GM23338 (cell line): ENCODE measurements around the gene FUCA1. TPM values are rescaled to one million over a fixed set of nuclear protein-coding genes. Genes with fewer than 3 reads are reported as not detected.

Experiments used
- ATAC-seq: fragments of 200-7000 bp; cut with Tn5 transposase; 3 replicates; pipeline ENCODE4 v1.9.1; 2020
- DNase-seq: peaks from one replicate; pipeline ENCODE4 v3.0.0-alpha.2; 2015; ENCODE audit warnings: low spot score
- H2AFZ ChIP-seq: fragments of 200-600 bp; sonication (generic); 2 replicates; pipeline ENCODE4 v1.8.0; 2016; ENCODE audit warnings: antibody characterized with exemption, mild to moderate bottlenecking, moderate library complexity
- H3F3A ChIP-seq: fragments of 200-600 bp; sonication (generic); replicated peaks from 2 replicates; pipeline ENCODE4 v1.8.0; 2017; ENCODE audit warnings: antibody characterized with exemption, mixed run types, low read depth
- H3K27ac ChIP-seq: fragments of 200-600 bp; sonication (generic); 2 replicates; pipeline ENCODE4 v1.6.1; 2016; ENCODE audit warnings: low read depth
- H3K27me3 ChIP-seq: fragments of 200-600 bp; sonication (generic); 2 replicates; pipeline ENCODE4 v1.8.0; 2016; ENCODE audit warnings: mild to moderate bottlenecking, mixed run types, moderate library complexity; ENCODE audit not compliant: insufficient read depth
- H3K36me3 ChIP-seq: fragments of 200-600 bp; sonication (generic); 2 replicates; pipeline ENCODE4 v1.8.0; 2016; ENCODE audit warnings: mild to moderate bottlenecking; ENCODE audit not compliant: insufficient read depth
- H3K4me1 ChIP-seq: fragments of 200-600 bp; sonication (generic); 2 replicates; pipeline ENCODE4 v1.8.0; 2016; ENCODE audit warnings: mild to moderate bottlenecking, moderate library complexity; ENCODE audit not compliant: insufficient read depth
- H3K4me2 ChIP-seq: fragments of 200-600 bp; sonication (generic); 2 replicates; pipeline ENCODE4 v1.7.1; 2017; ENCODE audit warnings: mixed run types
- H3K4me3 ChIP-seq: fragments of 200-600 bp; sonication (generic); 2 replicates; pipeline ENCODE4 v1.6.1; 2016; ENCODE audit warnings: mixed run types
- H3K79me2 ChIP-seq: fragments of 200-600 bp; sonication (generic); replicated peaks from 2 replicates; pipeline ENCODE4 v1.8.0; 2017; ENCODE audit warnings: mild to moderate bottlenecking; ENCODE audit not compliant: insufficient read depth
- H3K9me2 ChIP-seq: fragments of 200-600 bp; sonication (generic); 2 replicates; pipeline ENCODE4 v1.8.0; 2017; ENCODE audit not compliant: insufficient read depth
- H4K20me1 ChIP-seq: fragments of 200-600 bp; sonication (generic); replicated peaks from 2 replicates; pipeline ENCODE4 v1.8.0; 2017; ENCODE audit warnings: mild to moderate bottlenecking; ENCODE audit not compliant: insufficient read depth
- H3K27ac Mint-ChIP-seq: 2 replicates; pipeline ENCODE4 v1.8.0; 2020; ENCODE audit warnings: inconsistent platforms, mild to moderate bottlenecking, moderate library complexity, mixed read lengths
- H3K27me3 Mint-ChIP-seq: 3 replicates; pipeline ENCODE4 v1.8.0; 2022; ENCODE audit warnings: low read depth, mild to moderate bottlenecking, moderate library complexity, mixed read lengths, inconsistent platforms; ENCODE audit not compliant: insufficient read depth, poor library complexity
- H3K36me3 Mint-ChIP-seq: 3 replicates; pipeline ENCODE4 v1.8.0; 2021; ENCODE audit warnings: low read depth, mild to moderate bottlenecking, inconsistent platforms, moderate library complexity, mixed read lengths
- H3K4me1 Mint-ChIP-seq: 3 replicates; pipeline ENCODE4 v1.8.0; 2020; ENCODE audit warnings: mild to moderate bottlenecking, inconsistent platforms, mixed read lengths
- H3K4me3 Mint-ChIP-seq: 3 replicates; pipeline ENCODE4 v1.8.0; 2021; ENCODE audit warnings: moderate library complexity, mild to moderate bottlenecking, inconsistent platforms, mixed read lengths
- H3K9me3 Mint-ChIP-seq: 3 replicates; pipeline ENCODE4 v1.8.0; 2020; ENCODE audit warnings: moderate library complexity, mild to moderate bottlenecking, inconsistent platforms, mixed read lengths
- CREB1 ChIP-seq: fragments of 250-450 bp; sonication (Bioruptor Pico); IDR thresholded peaks from 2 replicates; pipeline ENCODE4 v1.5.0; 2020; ENCODE audit warnings: low read depth, mild to moderate bottlenecking, moderate library complexity
- EZH2 ChIP-seq: fragments of 200-600 bp; sonication (generic); IDR thresholded peaks from one replicate; pipeline ENCODE4 v1.8.0; 2017; ENCODE audit warnings: antibody characterized with exemption, mild to moderate bottlenecking, low read depth; ENCODE audit not compliant: unreplicated experiment
- EZH2phosphoT487 ChIP-seq: fragments of 200-600 bp; sonication (generic); IDR thresholded peaks from one replicate; pipeline ENCODE4 v1.8.1; 2018; ENCODE audit warnings: antibody characterized with exemption; ENCODE audit not compliant: unreplicated experiment
- JUNB ChIP-seq: IDR thresholded peaks from one replicate; pipeline ENCODE4 v1.6.1; 2016; ENCODE audit warnings: antibody characterized with exemption; ENCODE audit not compliant: unreplicated experiment
- NANOG ChIP-seq: IDR thresholded peaks from 2 replicates; pipeline ENCODE4 v1.6.1; 2016; ENCODE audit warnings: antibody characterized with exemption, borderline replicate concordance
- POLR2AphosphoS5 ChIP-seq: IDR thresholded peaks from 2 replicates; pipeline ENCODE4 v1.6.1; 2016; ENCODE audit warnings: antibody characterized with exemption, low read depth
- REST ChIP-seq: IDR thresholded peaks from one replicate; pipeline ENCODE4 v1.6.1; 2018; ENCODE audit warnings: antibody characterized with exemption; ENCODE audit not compliant: unreplicated experiment
- STAT1 ChIP-seq: IDR thresholded peaks from one replicate; pipeline ENCODE4 v1.6.1; 2016; ENCODE audit warnings: antibody characterized with exemption; ENCODE audit not compliant: unreplicated experiment
- ZNF114 ChIP-seq: fragments of 250-450 bp; sonication (Bioruptor Pico); IDR thresholded peaks from 2 replicates; pipeline ENCODE4 v1.5.0; 2020; ENCODE audit warnings: mild to moderate bottlenecking, moderate library complexity
- ZNF331 ChIP-seq: fragments of 250-450 bp; sonication (Bioruptor Pico); IDR thresholded peaks from 2 replicates; pipeline ENCODE4 v1.5.0; 2020; ENCODE audit warnings: low read depth, mild to moderate bottlenecking, moderate library complexity
- polyA plus RNA-seq: library from polyadenylated mRNA; unstranded; fragments of >200 nt; fragmentation: Nextera tagmentation; extraction: Ambion mirVana; gene quantifications from 2 replicates; pipeline ENCODE4 v1.2.1, GENCODE V29; 2016
- total RNA-seq: library from RNA; depleted of rRNA; stranded (reverse); fragments of >200 nt; shearing (Covaris generic); gene quantifications from 2 replicates; pipeline ENCODE4 v1.2.3, GENCODE V29; 2014
- TF ChIP-seq, protein P1 (sequence below): IDR thresholded peaks from 2 replicates; pipeline ENCODE4 v1.6.1; 2016; ENCODE audit warnings: antibody characterized with exemption

The FUCA1 gene
- total and polyA plus RNA-seq, 2 experiments from 2014 or later, result 4.4 to 8.5 TPM

DNA sequence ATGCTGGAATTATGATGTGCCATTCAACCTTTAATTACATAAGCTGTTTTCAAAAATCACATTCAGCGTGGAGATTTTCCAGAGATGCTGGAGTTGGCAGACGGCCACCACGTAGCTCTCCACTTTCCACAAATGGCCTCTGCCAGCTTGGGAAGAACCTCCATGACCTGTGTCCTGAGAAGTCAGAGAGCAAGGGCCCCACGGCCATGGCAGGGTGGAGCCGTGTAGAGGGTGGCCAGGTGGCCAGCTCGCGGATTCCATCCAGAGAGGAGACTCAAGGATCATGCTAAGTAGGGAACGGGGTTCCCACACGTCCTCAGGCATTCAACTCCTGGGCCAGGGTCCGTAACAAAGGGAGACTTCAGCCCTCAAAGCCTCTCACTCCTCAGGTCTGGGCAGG, 66.2 kb downstream of the FUCA1 start (continued):
- TF ChIP-seq, protein P1, sequence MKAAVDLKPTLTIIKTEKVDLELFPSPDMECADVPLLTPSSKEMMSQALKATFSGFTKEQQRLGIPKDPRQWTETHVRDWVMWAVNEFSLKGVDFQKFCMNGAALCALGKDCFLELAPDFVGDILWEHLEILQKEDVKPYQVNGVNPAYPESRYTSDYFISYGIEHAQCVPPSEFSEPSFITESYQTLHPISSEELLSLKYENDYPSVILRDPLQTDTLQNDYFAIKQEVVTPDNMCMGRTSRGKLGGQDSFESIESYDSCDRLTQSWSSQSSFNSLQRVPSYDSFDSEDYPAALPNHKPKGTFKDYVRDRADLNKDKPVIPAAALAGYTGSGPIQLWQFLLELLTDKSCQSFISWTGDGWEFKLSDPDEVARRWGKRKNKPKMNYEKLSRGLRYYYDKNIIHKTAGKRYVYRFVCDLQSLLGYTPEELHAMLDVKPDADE, result no peak
- no peak for TF ChIP-seq CREB1 (CRISPR knock-in tag)

DNA sequence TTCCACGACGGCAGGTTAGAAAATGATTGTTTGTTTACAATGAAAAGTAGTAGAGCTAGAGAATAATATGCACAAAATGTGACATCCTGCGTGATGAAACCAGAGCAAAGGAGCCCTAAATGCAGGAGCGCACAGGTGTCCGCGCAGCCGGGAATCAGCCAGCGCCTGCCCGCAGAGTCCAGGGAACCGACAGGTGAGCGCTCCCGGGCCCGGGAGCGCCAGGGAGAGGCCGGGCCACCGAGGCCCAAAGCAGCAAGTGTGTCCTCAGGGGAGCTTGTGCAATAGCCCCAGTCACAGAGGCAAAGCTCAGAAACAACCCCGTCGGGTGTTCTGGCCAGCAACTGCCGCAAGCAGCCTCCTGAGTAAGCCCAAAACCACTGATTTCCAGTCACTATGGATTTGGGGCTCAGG, 66.7 kb downstream of the FUCA1 start:
- Histone ChIP-seq H3K4me1 (peaks cover 15% of the 10 kb centered on the region), H3K9me2 (no peaks in the 10 kb centered on the region), H3K4me3 (peak overlapping the region; percentile 91), H3K27ac (no peak overlapping the region), H2AFZ (peak overlapping the region; percentile 94), H4K20me1 (0 out of 2 replicates have a peak, but pooled peaks cover 8% of the 10 kb centered on the region), H3K4me2 (peak overlapping the region; percentile 98), H3K27me3 (peaks cover 14% of the 10 kb centered on the region), H3K79me2 (no peaks in the 10 kb centered on the region), H3F3A (peaks cover 11% of the 10 kb centered on the region; the same call in 1 of the 2 replicates), H3K36me3 (no peaks in the 10 kb centered on the region)
- peak overlapping the region; percentile 98 for H3K4me3 Mint-ChIP-seq
- no peak for TF ChIP-seq JUNB
- no peak for TF ChIP-seq ZNF114 (CRISPR knock-in tag)
- no peak for TF ChIP-seq NANOG
- TF ChIP-seq EZH2, result no peak
- TF ChIP-seq ZNF331 (CRISPR knock-in tag), result no peak
- TF ChIP-seq EZH2phosphoT487, result no peak
- TF ChIP-seq STAT1, result no peak
- no peak for TF ChIP-seq REST
- no peak for TF ChIP-seq POLR2AphosphoS5
- peaks cover 24% of the 10 kb centered on the region for H3K36me3 Mint-ChIP-seq
- no peak overlapping the region; the same call in 1 of the 2 replicates for H3K27ac Mint-ChIP-seq
- peaks cover 24% of the 10 kb centered on the region for H3K27me3 Mint-ChIP-seq
- peak; percentile 60 for DNase-seq
- no peaks in the 10 kb centered on the region for H3K9me3 Mint-ChIP-seq
- peak; percentile 18 for ATAC-seq
- H3K4me1 Mint-ChIP-seq, result peaks cover 12% of the 10 kb centered on the region; the same call in 2 of the 3 replicates
